MM.1S (cell line): ENCODE results near the gene GTPBP8.

ENCODE experiments used
- CTCF ChIP-seq: fragments of 300-600 bp; sonication (generic); IDR thresholded peaks from 2 replicates; pipeline ENCODE4 v1.5.1; 2016; ENCODE audit warnings: antibody characterized with exemption, low read length, mixed read lengths
- EZH2 ChIP-seq: fragments of 300-600 bp; sonication (generic); optimal IDR thresholded peaks from 2 replicates; pipeline ENCODE3; 2017; ENCODE audit warnings: low read depth, mild to moderate bottlenecking, antibody characterized with exemption, low read length, mixed read lengths

GRCh38 chr3:112984485-112984884 is 6.3 kb upstream of the GTPBP8 start:
- TF ChIP-seq CTCF (no peak), EZH2 (no peak)
